HepG2 (cell line): ENCODE data around the gene MLYCD.

Experiments
- CTCF ChIP-seq: sonication (generic); formaldehyde crosslinking; IDR thresholded peaks from 2 replicates; pipeline ENCODE4 v1.5.0; 2020; ENCODE audit warnings: mild to moderate bottlenecking, missing genetic modification reagents, moderate library complexity
- ESRRA ChIP-seq: sonication (generic); formaldehyde crosslinking; IDR thresholded peaks from 2 replicates; pipeline ENCODE4 v1.5.1; 2020; ENCODE audit warnings: mild to moderate bottlenecking, low read depth, missing genetic modification reagents

GRCh38 chr16:83968306-83968851 is 69.5 kb downstream of the MLYCD start:
- TF ChIP-seq ESRRA (no peak), CTCF (CRISPR knock-in tag) (no peak)
